ENCODE results near the gene BAG5.

The BAG5 gene

GRCh38 chr14:103600503-103600902 is 38.0 kb upstream of the BAG5 start:
- no peak for TF ChIP-seq CTCF (IDR thresholded peaks at IDR 0.05; ENCODE audit: insufficient read depth, low read length, missing control alignments)
- POLR2A ChIA-PET = no interaction called here
- H3K4me3 ChIP-seq (ENCODE audit: low read depth, low read length) = no peak overlapping the region
- DNase-seq (ENCODE audit: low read depth, low spot score) = no peak
- CTCF ChIA-PET = interaction anchor here (1.0 kb wide), 1 partner anchor 13 kb away, joined by 3 read pairs; no protein-coding TSS in a partner anchor

GRCh38 chr14:103597623-103598377 is 35.3 kb upstream of the BAG5 start:
- POLR2A ChIA-PET = no interaction called here
- CTCF ChIA-PET = no interaction called here
- DNase-seq (ENCODE audit: low read depth, low spot score) = no peak
- no peak overlapping the region for H3K4me3 ChIP-seq (ENCODE audit: low read depth, low read length)
- no peak for TF ChIP-seq CTCF (IDR thresholded peaks at IDR 0.05; ENCODE audit: insufficient read depth, low read length, missing control alignments)

- H3K4me3 ChIP-seq (ENCODE audit: low read depth, low read length) = no peak overlapping the region
- ChIA-PET CTCF (interaction anchor here (0.8 to 1.5 kb wide), 2 partner anchors 20 to 23 kb away, joined by 3 read pairs; no protein-coding TSS in a partner anchor), POLR2A (no interaction called here)
- no peak for TF ChIP-seq CTCF (IDR thresholded peaks at IDR 0.05; ENCODE audit: insufficient read depth, low read length, missing control alignments)
- DNase-seq (ENCODE audit: low read depth, low spot score) = no peak
These were observed 31.8 kb upstream of the BAG5 start for GRCh38 chr14:103594265-103594664.

GRCh38 chr14:103593577-103593976 is 31.1 kb upstream of the BAG5 start:
- no peak for DNase-seq (ENCODE audit: low read depth, low spot score)
- H3K4me3 ChIP-seq (ENCODE audit: low read depth, low read length) = no peak overlapping the region
- TF ChIP-seq CTCF (IDR thresholded peaks at IDR 0.05; ENCODE audit: insufficient read depth, low read length, missing control alignments) = no peak
- POLR2A ChIA-PET = no interaction called here
- CTCF ChIA-PET = interaction anchor here (0.5 kb wide), 1 partner anchor 213 kb away, joined by 3 read pairs; no protein-coding TSS in a partner anchor

- POLR2A ChIA-PET = no interaction called here
- CTCF ChIA-PET = interaction anchor here (1.1 kb wide), 3 partner anchors 8 to 10 kb away, joined by 3 to 4 read pairs (median 3); no protein-coding TSS in a partner anchor
- no peak overlapping the region for H3K4me3 ChIP-seq (ENCODE audit: low read depth, low read length)
- TF ChIP-seq CTCF (IDR thresholded peaks at IDR 0.05; ENCODE audit: insufficient read depth, low read length, missing control alignments) = no peak
- DNase-seq (ENCODE audit: low read depth, low spot score) = no peak
These were observed 22.0 kb upstream of the BAG5 start for GRCh38 chr14:103584326-103584915.

GRCh38 chr14:103581954-103582703 is 19.7 kb upstream of the BAG5 start:
- ChIA-PET CTCF (no interaction called here), POLR2A (no interaction called here)
- no peak for TF ChIP-seq CTCF (IDR thresholded peaks at IDR 0.05; ENCODE audit: insufficient read depth, low read length, missing control alignments)
- no peak overlapping the region for H3K4me3 ChIP-seq (ENCODE audit: low read depth, low read length)
- no peak for DNase-seq (ENCODE audit: low read depth, low spot score)

Measured in AG04449 (cell line).